GM12878 (cell line): ENCODE data around the gene FAM120B.

Experiments used
- CTCF ChIP-seq, 3 experiments: IDR thresholded peaks in 2 of 3; conservative IDR thresholded peaks in 1 of 3; 2 replicates each; pipeline ENCODE4 v1.5.1; 2011; ENCODE audit warnings: low read depth in 3 of 3, low read length in 3 of 3, mild to moderate bottlenecking in 3 of 3, control low read depth in 2 of 3, moderate library complexity in 2 of 3, inconsistent platforms in 1 of 3, mixed read lengths in 1 of 3; ENCODE audit not compliant: control insufficient read depth in 2 of 3, insufficient read depth in 1 of 3; ENCODE audit errors: extremely low read depth in 1 of 3
- EP300 ChIP-seq, 2 experiments: fragments of 150-350 bp in 1 of 2; IDR thresholded peaks; 2 replicates each; pipeline ENCODE4 v1.6.1; 2011 to 2012; ENCODE audit warnings: low read depth in 2 of 2, low read length in 2 of 2, borderline replicate concordance in 1 of 2, improper control_type of control experiment in 1 of 2, inconsistent platforms in 1 of 2; ENCODE audit not compliant: control insufficient read depth in 1 of 2
- EZH2 ChIP-seq: IDR thresholded peaks from 2 replicates; pipeline ENCODE4 v1.6.1; 2012; ENCODE audit warnings: low read depth, mild to moderate bottlenecking, control low read depth, inconsistent platforms, low read length, borderline replicate concordance; ENCODE audit not compliant: control insufficient read depth
- FOS ChIP-seq: IDR thresholded peaks from 3 replicates; pipeline ENCODE4 v1.6.1; 2011; ENCODE audit warnings: borderline replicate concordance; ENCODE audit not compliant: insufficient read length; ENCODE audit errors: extremely low read depth
- NFYA ChIP-seq: IDR thresholded peaks from 2 replicates; pipeline ENCODE4 v1.6.1; 2011; ENCODE audit warnings: low read depth, mild to moderate bottlenecking, low read length, improper control_type of control experiment, borderline replicate concordance
- NR2C1 ChIP-seq: fragments of 450-650 bp; IDR thresholded peaks from 2 replicates; pipeline ENCODE4 v1.6.1; 2017; ENCODE audit warnings: antibody characterized with exemption, mild to moderate bottlenecking, moderate library complexity
- POLR2AphosphoS2 ChIP-seq: IDR thresholded peaks from 2 replicates; pipeline ENCODE4 v1.6.1; 2011; ENCODE audit warnings: low read depth, mild to moderate bottlenecking, low read length, improper control_type of control experiment, moderate library complexity
- POLR2AphosphoS5 ChIP-seq: IDR thresholded peaks from 2 replicates; pipeline ENCODE4 v1.6.1; 2011; ENCODE audit warnings: mild to moderate bottlenecking, low read length, inconsistent platforms
- SMC3 ChIP-seq: IDR thresholded peaks from 2 replicates; pipeline ENCODE4 v1.6.1; 2011; ENCODE audit warnings: low read length, improper control_type of control experiment, borderline replicate concordance
- TAF1 ChIP-seq: IDR thresholded peaks from 2 replicates; pipeline ENCODE4 v1.6.1; 2011; ENCODE audit warnings: mild to moderate bottlenecking, low read depth, low read length, borderline replicate concordance

GRCh38 chr6:170363255-170363654, 56.7 kb downstream of the FAM120B start:
- no peak for TF ChIP-seq SMC3
- no peak for TF ChIP-seq FOS
- TF ChIP-seq TAF1 = no peak
- no peak for TF ChIP-seq NR2C1
- TF ChIP-seq POLR2AphosphoS2 = no peak
- no peak for TF ChIP-seq NFYA
- no peak for TF ChIP-seq POLR2AphosphoS5
- no peak for TF ChIP-seq CTCF (IDR thresholded peaks at IDR 0.05 in 2 of 3, conservative IDR thresholded peaks at IDR 0.05 in 1 of 3; ENCODE audit: control insufficient read depth in 2 of 3, extremely low read depth in 1 of 3, insufficient read depth in 1 of 3, low read depth in 3 of 3, low read length in 3 of 3)
- TF ChIP-seq EP300 (IDR thresholded peaks at IDR 0.05; ENCODE audit: borderline replicate concordance in 1 of 2, control insufficient read depth in 1 of 2, low read depth in 2 of 2, low read length in 2 of 2) = no peak
- TF ChIP-seq EZH2 = no peak
